ENCODE data around the gene BCL2L15. TPM values are rescaled to one million over a fixed set of nuclear protein-coding genes. Genes with fewer than 3 reads are reported as not detected.

BCL2L15 gene
- total and polyA plus RNA-seq, 2 of the 13 experiments (the other 11 are each of a cell fraction or from before 2014, with no cell fraction given), result 0.03 to 0.27 TPM

DNA sequence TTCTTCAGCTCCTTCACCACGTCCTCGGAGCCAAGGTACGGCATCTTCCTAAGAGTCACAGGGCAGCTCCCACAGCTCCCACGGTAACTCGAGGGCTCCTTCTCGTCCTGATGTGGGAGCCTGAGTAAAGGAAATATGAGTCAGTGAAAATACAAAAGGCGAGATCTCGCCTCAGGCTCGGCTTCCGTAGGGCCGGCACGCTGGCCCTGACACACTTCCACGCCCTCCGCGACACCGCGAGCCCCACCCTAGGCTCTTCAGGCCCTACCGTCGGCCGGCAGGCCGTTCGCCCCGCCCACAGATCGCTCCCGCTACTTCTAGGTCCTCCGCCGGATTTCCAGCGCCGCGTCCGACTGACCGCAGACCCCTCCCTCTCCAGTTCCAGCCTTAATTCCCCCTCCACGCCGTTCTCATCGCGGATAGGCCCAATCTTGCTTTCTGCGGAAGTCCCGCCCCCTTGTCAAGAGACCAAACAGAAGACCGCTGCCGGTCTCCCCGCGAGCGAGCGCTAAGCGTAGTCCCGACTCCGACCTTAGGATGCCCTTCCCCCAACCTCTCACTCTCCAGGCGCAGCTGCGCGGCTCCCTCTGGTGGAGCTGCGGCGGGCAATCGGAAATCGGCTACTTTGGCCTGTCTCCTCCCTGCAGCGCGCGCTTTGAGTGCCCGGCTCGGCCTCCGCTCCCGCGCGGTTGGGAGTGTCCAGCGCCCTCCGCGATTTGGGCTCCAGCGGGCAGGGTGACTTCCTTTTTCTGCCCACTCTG, 17.5 kb upstream of the BCL2L15 start, which contains the start of the genes AP4B1 and DCLRE1B (continued):
- TF ChIP-seq CEBPZ (IDR thresholded peaks at IDR 0.05; ENCODE audit: low read length), result no peak
- TF ChIP-seq, protein P1, sequence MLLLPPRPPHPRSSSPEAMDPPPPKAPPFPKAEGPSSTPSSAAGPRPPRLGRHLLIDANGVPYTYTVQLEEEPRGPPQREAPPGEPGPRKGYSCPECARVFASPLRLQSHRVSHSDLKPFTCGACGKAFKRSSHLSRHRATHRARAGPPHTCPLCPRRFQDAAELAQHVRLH (CRISPR knock-in tag; IDR thresholded peaks at IDR 0.05; ENCODE audit: borderline replicate concordance, low read depth), result no peak
- no peak for TF ChIP-seq SYNCRIP (IDR thresholded peaks at IDR 0.05; ENCODE audit: insufficient read depth, low read depth, low read length)
- peak; percentile 63; the same call in 1 of the 2 replicates for TF ChIP-seq ARID3A (IDR thresholded peaks at IDR 0.05; ENCODE audit: low read depth, low read length)
- no peak for TF ChIP-seq EZH2 (conservative IDR thresholded peaks at IDR 0.05; ENCODE audit: low read depth, low read length)
- TF ChIP-seq ZHX1 (CRISPR knock-in tag; IDR thresholded peaks at IDR 0.05; ENCODE audit: low read depth), result peak; percentile 86
- TF ChIP-seq NFE2 (CRISPR knock-in tag; IDR thresholded peaks at IDR 0.05), result no peak
- peak; percentile 90 for TF ChIP-seq PHF8 (CRISPR knock-in tag; IDR thresholded peaks at IDR 0.05)
- TF ChIP-seq GPBP1L1 (CRISPR knock-in tag; IDR thresholded peaks at IDR 0.05), result no peak
- TF ChIP-seq HBP1 (CRISPR knock-in tag; IDR thresholded peaks at IDR 0.05; ENCODE audit: low read depth), result peak; percentile 80
- TF ChIP-seq, protein P2, sequence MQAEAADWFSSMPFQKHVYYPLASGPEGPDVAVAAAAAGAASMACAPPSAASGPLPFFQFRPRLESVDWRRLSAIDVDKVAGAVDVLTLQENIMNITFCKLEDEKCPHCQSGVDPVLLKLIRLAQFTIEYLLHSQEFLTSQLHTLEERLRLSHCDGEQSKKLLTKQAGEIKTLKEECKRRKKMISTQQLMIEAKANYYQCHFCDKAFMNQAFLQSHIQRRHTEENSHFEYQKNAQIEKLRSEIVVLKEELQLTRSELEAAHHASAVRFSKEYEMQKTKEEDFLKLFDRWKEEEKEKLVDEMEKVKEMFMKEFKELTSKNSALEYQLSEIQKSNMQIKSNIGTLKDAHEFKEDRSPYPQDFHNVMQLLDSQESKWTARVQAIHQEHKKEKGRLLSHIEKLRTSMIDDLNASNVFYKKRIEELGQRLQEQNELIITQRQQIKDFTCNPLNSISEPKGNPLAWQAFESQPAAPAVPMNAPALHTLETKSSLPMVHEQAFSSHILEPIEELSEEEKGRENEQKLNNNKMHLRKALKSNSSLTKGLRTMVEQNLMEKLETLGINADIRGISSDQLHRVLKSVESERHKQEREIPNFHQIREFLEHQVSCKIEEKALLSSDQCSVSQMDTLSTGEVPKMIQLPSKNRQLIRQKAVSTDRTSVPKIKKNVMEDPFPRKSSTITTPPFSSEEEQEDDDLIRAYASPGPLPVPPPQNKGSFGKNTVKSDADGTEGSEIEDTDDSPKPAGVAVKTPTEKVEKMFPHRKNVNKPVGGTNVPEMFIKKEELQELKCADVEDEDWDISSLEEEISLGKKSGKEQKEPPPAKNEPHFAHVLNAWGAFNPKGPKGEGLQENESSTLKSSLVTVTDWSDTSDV (CRISPR knock-in tag; IDR thresholded peaks at IDR 0.05), result no peak
- no peak for TF ChIP-seq TOE1 (CRISPR knock-in tag; IDR thresholded peaks at IDR 0.05)
- TF ChIP-seq TOPORS (CRISPR knock-in tag; IDR thresholded peaks at IDR 0.05), result no peak; the same call in 1 of the 2 replicates

Measured in HepG2 (cell line).